Neural cell (in vitro differentiated cells): ENCODE data around the gene FCGR3A.
"Not testable (repeated sequence)": the region's sequence is repeated elsewhere in the genome, so short reads cannot be mapped to it uniquely, and the experiment has no call there.

Experiments
- CTCF ChIP-seq: fragments of 450-650 bp; IDR thresholded peaks from 2 replicates; pipeline ENCODE4 v1.5.1; 2014; ENCODE audit warnings: antibody characterized with exemption, mild to moderate bottlenecking, moderate library complexity; ENCODE audit not compliant: poor library complexity, severe bottlenecking
- EZH2 ChIP-seq: fragments of 200-600, 300-800 bp; shearing (Covaris generic), sonication (generic); IDR thresholded peaks from 2 replicates; pipeline ENCODE4 v1.6.1; 2014; ENCODE audit warnings: antibody characterized with exemption, low read length, borderline replicate concordance, mild to moderate bottlenecking; ENCODE audit not compliant: insufficient read depth, poor library complexity, severe bottlenecking
- MXI1 ChIP-seq: fragments of 450-650 bp; conservative IDR thresholded peaks from 2 replicates; pipeline ENCODE4 v1.6.1; 2014; ENCODE audit warnings: antibody characterized with exemption, mild to moderate bottlenecking; ENCODE audit not compliant: poor library complexity, severe bottlenecking
- POLR2AphosphoS5 ChIP-seq: IDR thresholded peaks from 2 replicates; pipeline ENCODE4 v1.6.1; 2012
- RAD21 ChIP-seq: fragments of 450-650 bp; conservative IDR thresholded peaks from 2 replicates; pipeline ENCODE4 v1.6.1; 2014; ENCODE audit warnings: antibody characterized with exemption, mild to moderate bottlenecking, moderate library complexity

- TF ChIP-seq CTCF, POLR2AphosphoS5, MXI1, EZH2, RAD21: not testable (repeated sequence)
Observed at GRCh38 chr1:161512636-161513447, 36.8 kb downstream of the FCGR3A start.
